Right ventricle myocardium superior (tissue), 1 donor: ENCODE data around the gene CYP11A1. TPM values are rescaled to one million over a fixed set of nuclear protein-coding genes. Genes with fewer than 3 reads are reported as not detected.
A peak's percentile ranks its signal among the peaks of the same experiment; 100 is the strongest.

Experiments used
- ATAC-seq: fragments of 200-7000 bp; cut with Tn5 transposase; one replicate; pipeline ENCODE4 v1.9.1; 2020; ENCODE audit warnings: mild to moderate bottlenecking; ENCODE audit not compliant: poor library complexity
- DNase-seq: peaks from one replicate; pipeline ENCODE4 v3.0.0-alpha.2; 2020
- intact Hi-C: fragments of 100-400 bp; cut with DNase I; formaldehyde crosslinking; loops from one replicate; pipeline ENCODE4 v1.11.2; 2022
- total RNA-seq: library from RNA; stranded (reverse); fragmentation: NEBNext Ultra II Directional; extraction: Animal tissue kit (Norgen Biotek cat#: 25700); gene quantifications from one replicate; pipeline ENCODE4 v1.2.1, GENCODE V29; 2021
- donor health status: DM: no; HTN: yes; CAD: no; lungs with severe emphysema.

CYP11A1 gene
- total RNA-seq, 1 donor from 2014 or later = 0.51 TPM

DNA sequence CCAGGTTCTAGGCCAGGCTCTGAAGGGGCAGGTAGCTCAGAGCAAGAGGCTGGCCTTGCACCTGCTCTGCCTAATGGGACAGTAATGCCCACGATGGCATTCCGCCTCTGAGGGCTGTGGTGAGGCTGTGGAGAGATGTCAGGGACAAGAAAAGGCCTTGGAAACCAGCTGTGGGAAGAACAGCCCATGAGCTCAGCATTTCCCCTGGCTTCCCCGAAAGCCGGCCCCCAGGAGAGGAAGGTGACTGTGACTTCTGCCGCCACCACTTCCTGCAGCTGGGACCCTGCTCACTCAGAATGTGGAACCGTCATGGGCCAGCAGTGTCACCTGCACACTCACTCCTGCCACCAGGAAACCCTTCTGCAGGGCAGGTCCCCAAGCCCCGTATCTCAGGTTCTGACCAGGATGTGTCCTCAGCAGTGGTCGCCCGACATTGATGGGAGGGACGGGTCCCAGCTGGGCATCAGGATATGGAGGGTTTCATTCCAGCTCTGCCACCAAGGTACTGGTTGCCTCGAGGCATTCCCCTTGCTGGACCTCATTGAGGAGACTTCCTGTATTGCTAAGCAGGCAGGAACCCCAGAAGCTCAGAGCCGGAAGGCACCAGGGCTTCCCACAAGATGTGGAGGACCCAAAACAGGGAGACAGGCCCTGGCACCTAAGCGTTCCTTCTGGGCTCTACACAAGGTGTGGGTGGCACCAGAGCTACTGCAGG is 35.6 kb upstream of the CYP11A1 start:
- intact Hi-C loops = no loop called here
- ATAC-seq (peak; percentile 20), DNase-seq (peak; percentile 61)

- DNase-seq (no peak), ATAC-seq (no peak)
- intact Hi-C loops = no loop called here
These were observed 34.9 kb upstream of the CYP11A1 start for GRCh38 chr15:74402337-74402841.

DNA sequence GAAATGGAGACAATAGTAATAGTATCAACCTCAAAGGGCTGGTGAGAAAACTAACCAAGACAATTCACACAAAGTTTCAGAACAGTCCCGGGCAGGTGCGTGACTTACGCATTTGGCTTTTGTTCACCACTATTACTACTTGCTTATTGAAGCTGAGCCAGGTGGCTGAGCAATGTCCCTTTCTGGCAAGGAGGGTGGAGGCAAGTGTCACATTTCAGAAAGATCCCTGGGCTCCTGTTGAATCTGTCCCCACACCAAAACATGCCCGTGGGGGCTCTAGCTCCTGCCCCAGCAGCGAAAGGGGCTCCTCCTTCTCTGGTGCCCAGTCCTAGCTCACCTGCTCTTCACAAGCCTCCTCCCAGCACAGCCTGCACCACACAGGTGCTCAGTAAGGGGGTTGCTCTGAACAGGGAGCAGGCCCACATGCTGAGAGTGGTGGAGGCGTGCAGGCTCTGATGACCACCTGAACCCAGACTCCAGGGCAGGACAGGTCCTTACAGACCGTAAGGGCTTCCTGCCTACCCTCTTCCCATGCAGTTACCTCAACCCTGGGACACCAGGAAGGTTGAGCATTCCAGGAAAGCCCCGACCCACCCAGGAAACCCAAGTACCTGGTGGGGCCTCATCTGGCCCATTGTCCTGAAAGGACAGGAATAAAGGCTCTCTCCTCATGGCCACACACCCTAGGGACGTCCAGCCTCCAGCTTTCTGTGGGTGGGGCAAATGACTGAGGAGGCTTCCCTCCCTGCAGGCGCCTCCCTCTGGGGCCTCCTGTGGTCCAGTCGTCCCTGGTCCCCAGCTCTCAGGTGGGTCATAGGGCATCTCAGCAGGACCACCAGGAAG is 33.7 kb upstream of the CYP11A1 start:
- intact Hi-C loops = no loop called here
- DNase-seq = no peak
- ATAC-seq = no peak

- ATAC-seq = no peak
- intact Hi-C loops = no loop called here
- no peak for DNase-seq
These were observed 32.9 kb upstream of the CYP11A1 start for GRCh38 chr15:74400313-74400860.

DNA sequence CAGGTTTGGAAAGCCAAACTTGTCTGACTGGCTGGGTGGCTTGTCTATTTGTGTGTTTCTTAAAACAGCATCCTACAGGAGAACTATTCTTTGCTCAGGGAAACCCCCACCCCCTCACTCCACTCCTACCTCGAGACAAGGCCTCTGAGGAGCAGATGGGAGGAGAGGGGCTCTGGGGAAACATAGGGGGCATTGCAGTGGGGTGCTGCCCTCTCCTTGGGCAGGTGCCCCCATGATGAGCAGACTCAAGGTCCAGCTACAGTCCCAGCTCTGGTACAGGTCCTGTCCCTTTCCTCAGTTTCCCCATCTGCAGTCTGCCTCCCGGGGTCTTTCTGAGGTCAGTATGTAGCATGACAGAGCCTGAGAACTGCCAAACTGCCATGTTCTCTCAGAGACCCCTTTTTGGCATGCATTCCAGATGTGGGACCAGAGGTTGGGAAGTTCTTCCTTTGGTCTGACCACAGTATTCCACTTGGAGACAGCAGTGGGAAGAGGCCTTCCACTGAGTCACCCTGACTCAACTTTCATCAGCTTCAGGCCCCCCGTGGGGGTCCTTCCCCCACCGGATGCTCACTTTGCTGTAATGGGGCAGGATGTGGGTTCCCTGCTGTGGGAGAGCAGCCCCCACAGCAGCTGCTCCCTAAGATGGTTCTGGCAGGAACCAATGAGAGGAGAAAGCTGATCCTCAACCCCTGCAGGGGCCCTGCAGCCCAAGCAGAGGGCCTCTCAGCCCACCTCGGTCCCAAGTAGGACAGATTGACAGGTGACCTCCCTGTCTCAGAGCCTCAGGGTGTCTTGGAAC is 32.3 kb upstream of the CYP11A1 start:
- intact Hi-C loops = no loop called here
- ATAC-seq (no peak), DNase-seq (no peak)

GRCh38 chr15:74399100-74399499 is 31.7 kb upstream of the CYP11A1 start:
- DNase-seq = no peak
- intact Hi-C loops = no loop called here
- ATAC-seq = no peak

GRCh38 chr15:74398183-74398582 is 30.7 kb upstream of the CYP11A1 start:
- no peak for DNase-seq
- intact Hi-C loops = no loop called here
- no peak for ATAC-seq

GRCh38 chr15:74397239-74398068 is 30.0 kb upstream of the CYP11A1 start:
- intact Hi-C loops = no loop called here
- DNase-seq (no peak), ATAC-seq (no peak)

- intact Hi-C loops = no loop called here
- ATAC-seq (no peak), DNase-seq (no peak)
These were observed 29.2 kb upstream of the CYP11A1 start for GRCh38 chr15:74396445-74397238.

DNA sequence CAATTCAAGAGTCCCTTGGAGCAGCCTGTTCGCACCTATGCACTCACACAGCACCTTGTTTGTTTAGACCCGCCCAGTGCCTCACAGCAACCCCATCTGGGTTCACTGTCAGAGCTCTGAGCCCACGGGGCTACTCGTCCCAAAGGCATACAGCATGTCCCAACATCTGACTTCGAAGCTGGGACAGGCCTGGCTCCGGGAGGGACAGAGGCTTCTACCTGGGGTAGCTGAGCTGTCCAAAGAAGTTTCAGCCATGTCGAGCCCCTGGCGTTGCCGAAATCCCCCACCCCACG is 28.6 kb upstream of the CYP11A1 start:
- DNase-seq (no peak), ATAC-seq (no peak)
- intact Hi-C loops = no loop called here

DNA sequence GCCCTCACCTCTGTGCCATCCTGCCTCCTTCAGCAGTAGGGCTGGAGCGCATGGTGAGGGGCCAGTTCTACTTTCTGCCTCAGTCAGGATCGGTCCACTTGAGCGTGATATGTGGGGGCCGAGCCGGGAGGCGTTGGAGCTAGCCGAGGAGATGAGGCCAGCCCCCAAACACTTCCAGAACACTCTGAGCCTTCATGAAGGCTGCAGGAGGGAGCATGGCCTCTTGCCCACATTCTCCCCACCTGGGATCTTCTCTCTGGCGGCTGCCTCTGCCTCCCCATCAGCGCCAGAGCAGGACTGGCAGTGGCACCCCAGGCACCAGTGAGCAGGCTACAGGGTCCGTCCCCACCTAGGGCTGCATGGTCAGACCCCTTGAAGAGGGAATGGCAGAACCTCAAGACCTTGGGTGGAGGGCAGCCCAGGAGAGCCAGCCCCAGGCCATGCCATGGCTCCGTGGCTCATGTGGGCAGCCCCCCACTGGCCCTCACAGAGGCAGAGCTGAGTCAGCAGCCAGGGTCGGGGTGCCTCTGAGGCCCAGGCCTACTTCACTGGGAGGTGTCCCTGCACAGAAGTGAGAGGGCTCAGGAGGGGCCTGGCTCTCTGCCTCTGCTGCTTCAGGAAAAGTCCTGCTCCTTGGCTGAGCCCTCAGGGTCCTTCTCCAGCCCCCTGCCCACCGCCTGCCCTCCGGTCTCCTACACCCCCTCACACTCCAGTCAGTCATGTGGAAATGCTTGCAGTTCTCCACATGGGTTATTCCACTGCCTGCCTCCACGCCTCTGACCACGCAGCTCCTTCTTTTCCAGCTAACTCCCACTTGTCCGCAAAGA is 28.1 kb upstream of the CYP11A1 start:
- no peak for ATAC-seq
- intact Hi-C loops = no loop called here
- DNase-seq = no peak

DNA sequence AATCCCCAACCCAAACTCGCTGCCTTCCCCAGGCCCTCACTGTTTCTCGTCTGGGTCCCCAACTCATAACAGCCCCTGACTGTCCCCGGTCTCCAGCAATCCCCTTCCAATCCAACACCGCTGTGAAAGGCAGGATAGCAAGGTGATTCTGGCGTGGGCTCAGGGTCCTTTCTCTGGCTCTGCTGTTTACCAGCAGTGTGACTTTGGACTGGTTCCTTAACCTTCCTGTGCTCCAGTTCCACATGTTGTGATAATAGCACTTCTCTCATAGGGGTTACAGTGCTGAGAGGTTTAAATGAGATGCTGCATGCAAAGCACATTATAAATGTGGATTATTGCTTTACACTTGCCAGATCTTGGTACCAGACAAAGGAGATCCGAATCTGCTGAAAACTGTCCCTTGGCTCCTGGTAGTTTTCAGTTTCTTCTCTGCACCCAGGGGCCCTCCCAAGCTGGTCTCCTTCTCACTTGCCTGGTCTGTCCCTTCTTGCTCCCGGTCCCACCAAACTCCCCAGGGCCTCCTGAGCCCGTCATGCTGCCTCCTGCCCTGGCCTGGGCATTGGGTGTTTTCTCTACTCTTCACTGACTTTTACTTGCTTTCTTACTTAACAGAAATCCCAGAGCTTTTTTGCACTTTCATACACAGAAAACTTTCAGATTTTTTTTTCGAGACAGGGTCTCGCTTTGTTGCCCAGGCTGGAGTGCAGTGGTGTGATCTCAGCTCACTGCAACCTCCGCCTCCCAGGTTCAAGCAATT is 26.8 kb upstream of the CYP11A1 start:
- intact Hi-C loops = no loop called here
- no peak for DNase-seq
- ATAC-seq = no peak

- ATAC-seq (no peak), DNase-seq (no peak)
- intact Hi-C loops = no loop called here
These were observed 26.0 kb upstream of the CYP11A1 start for GRCh38 chr15:74393423-74393822.

DNA sequence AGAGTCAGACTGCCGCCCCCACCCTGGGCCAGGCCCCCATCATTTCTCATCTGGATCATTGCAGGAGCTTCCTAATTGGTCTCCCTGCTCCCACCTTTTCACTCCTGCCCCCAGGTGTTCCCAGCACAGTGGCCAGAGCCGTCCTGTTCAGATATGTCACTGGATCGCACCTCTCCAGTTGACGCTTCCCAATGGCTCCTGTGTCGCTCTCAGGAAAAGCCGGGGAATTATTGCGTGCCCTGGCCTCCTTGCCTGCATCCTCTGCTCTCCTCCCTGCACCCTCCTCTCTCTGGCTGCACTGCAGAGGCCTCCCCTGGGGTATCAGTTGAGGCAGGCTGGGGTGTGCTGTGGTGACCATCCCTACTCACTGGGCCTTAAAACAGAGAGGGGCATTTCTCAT is 25.5 kb upstream of the CYP11A1 start:
- no peak for ATAC-seq
- intact Hi-C loops = no loop called here
- no peak for DNase-seq

- DNase-seq (no peak), ATAC-seq (no peak)
- intact Hi-C loops = no loop called here
These were observed 25.0 kb upstream of the CYP11A1 start for GRCh38 chr15:74392451-74392830.
